Esophagus (tissue), 2 donors: ENCODE results near the gene HMCN2. TPM values are rescaled to one million over a fixed set of nuclear protein-coding genes. Genes with fewer than 3 reads are reported as not detected.

ENCODE experiments used
- H3K27ac ChIP-seq, 2 donors: one replicate each; pipeline ENCODE4 v1.5.1; 2013; ENCODE audit warnings: low read depth in 2 of 2, mild to moderate bottlenecking in 2 of 2, inconsistent platforms in 1 of 2, low read length in 1 of 2, moderate library complexity in 1 of 2
- H3K27me3 ChIP-seq, 2 donors: one replicate each; pipeline ENCODE4 v1.6.1; 2013; ENCODE audit warnings: low read length in 2 of 2, control low read depth in 1 of 2, mild to moderate bottlenecking in 1 of 2; ENCODE audit not compliant: insufficient read depth in 2 of 2, control insufficient read depth in 1 of 2
- H3K36me3 ChIP-seq, 2 donors: one replicate each; pipeline ENCODE4 v1.6.1; 2013; ENCODE audit warnings: low read length in 1 of 2; ENCODE audit not compliant: control insufficient read depth in 2 of 2, insufficient read depth in 2 of 2
- H3K4me1 ChIP-seq, 2 donors: one replicate each; pipeline ENCODE4 v1.6.1; 2013; ENCODE audit warnings: low read length in 1 of 2; ENCODE audit not compliant: control insufficient read depth in 2 of 2, insufficient read depth in 2 of 2
- H3K4me3 ChIP-seq, 2 donors: one replicate each; pipeline ENCODE4 v1.5.1; 2013; ENCODE audit warnings: low read length in 2 of 2, mild to moderate bottlenecking in 2 of 2, low read depth in 1 of 2, moderate library complexity in 1 of 2
- H3K9me3 ChIP-seq, 2 donors: one replicate each; pipeline ENCODE4 v1.6.1; 2013; ENCODE audit warnings: mild to moderate bottlenecking in 2 of 2, low read depth in 1 of 2, low read length in 1 of 2, moderate library complexity in 1 of 2; ENCODE audit not compliant: control insufficient read depth in 2 of 2, insufficient read depth in 1 of 2
- WGBS, 2 donors: extraction: QIAGEN DNeasy Blood & Tissue Kit; methylation state at CpG; one replicate each; pipeline ENCODE4 v1.1.7; 2013; 5-methylcytosine and 5-hydroxymethylcytosine counted together
- polyA plus RNA-seq, 2 donors: library from polyadenylated mRNA; stranded (reverse); fragments of 200-250 nt; gene quantifications; one replicate each; pipeline ENCODE4 v1.2.3, GENCODE V29; 2013
- donor health status: healthy with polysubstance abuse.
- donor health status: Bipolar disorder and iron deficiency.

HMCN2 gene
- polyA plus RNA-seq, 2 donors = 4.1 to 4.8 TPM

DNA sequence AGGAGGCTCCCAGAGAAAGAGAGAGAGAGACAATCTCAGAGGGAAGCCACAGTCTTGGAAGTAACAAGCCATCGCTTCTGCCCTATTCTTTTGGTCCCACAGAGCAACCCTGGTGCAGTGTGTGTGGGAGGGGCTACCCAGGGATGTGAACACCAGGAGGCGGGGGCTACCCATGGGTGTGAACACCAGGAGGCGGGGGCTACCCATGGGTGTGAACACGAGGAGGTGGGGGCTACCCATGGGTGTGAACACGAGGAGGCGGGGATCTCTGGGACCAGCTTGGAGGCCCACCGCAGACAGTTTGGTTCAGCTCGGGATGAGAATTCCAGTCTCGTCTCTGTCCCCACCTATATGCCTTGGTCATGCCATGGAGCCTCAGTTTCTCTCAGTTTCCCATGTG is 44.9 kb downstream of the HMCN2 start:
- 86 to 88% methylated on average over 9 of the region's 9 CpGs for WGBS, 2 donors
- H3K27me3 ChIP-seq = no peaks in the 10 kb centered on the region
- H3K9me3 ChIP-seq = no peaks in the 10 kb centered on the region

DNA sequence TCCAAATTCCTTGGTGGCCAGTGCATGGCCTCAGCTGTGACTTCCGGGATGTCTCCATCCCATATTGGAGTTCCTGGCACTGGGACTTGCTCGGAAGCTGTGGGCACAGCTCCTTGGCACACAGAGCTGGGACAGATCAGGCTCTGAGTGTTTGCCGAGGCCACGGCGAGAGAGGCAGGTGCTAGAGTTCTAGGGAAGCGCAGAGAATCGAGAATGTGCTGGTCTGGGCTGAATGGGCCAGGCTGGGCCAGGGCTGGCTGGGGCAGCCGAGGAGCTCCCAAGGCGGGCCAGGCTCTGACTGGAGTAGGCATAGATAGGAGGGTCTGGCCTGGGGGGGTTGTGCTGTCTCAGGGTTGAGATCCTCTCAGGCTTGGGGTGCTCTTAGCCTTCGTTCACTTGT is 45.4 kb downstream of the HMCN2 start:
- Histone ChIP-seq H3K9me3 (no peaks in the 10 kb centered on the region), H3K4me1 (peaks cover 0 to 7% of the 10 kb centered on the region in 2 donors), H3K27me3 (no peaks in the 10 kb centered on the region), H3K27ac (no peak overlapping the region), H3K36me3 (no peaks in the 10 kb centered on the region), H3K4me3 (no peak overlapping the region)
- WGBS, 2 donors = 78 to 79% methylated on average over 10 of the region's 10 CpGs

More for the DNA sequence above, 44.9 kb downstream of the HMCN2 start:
- Histone ChIP-seq H3K4me3 (no peak overlapping the region), H3K4me1 (peaks cover 0 to 7% of the 10 kb centered on the region in 2 donors), H3K36me3 (no peaks in the 10 kb centered on the region), H3K27ac (no peak overlapping the region)

DNA sequence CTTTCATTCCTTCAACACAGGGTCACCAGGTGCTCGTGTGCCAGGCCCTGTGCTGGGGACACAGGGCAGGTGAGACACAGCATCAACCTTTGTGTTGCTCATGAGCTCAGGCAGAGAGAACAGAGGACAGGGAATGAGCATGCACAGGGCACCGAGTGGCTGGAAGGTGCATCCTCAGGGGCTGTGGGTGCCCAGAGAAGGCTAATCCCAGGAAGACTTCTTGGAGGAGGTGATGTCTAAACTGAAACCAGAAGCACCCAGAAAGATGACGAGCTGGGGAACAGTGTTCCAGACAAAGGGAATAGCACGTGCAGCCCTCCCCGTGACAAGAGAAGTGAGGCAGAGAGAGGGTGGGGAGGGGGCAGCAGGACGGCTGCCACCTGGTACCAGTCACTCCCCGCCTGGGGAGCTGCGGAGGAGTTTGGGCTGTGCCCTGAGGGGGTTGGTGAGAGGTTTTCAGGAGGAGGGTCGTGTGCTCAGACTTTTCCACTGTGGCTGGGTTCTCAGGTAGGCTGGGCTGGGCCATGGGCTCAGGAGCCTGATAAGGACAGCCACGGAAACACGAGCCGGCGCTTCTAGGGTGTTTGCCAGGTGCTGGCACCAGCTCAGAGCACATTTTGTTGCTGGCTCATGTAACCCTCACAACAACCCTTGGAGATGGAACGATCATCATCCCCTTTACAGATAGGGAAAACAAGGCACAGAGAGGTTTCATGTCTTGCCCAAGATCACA is 46.0 kb downstream of the HMCN2 start:
- Histone ChIP-seq H3K9me3 (no peaks in the 10 kb centered on the region), H3K27ac (no peak overlapping the region), H3K36me3 (no peaks in the 10 kb centered on the region), H3K27me3 (no peaks in the 10 kb centered on the region), H3K4me3 (no peak overlapping the region), H3K4me1 (peaks cover 0 to 7% of the 10 kb centered on the region in 2 donors)
- whole genome bisulfite sequencing, 2 donors = 57 to 63% methylated on average over 14 of the region's 14 CpGs

DNA sequence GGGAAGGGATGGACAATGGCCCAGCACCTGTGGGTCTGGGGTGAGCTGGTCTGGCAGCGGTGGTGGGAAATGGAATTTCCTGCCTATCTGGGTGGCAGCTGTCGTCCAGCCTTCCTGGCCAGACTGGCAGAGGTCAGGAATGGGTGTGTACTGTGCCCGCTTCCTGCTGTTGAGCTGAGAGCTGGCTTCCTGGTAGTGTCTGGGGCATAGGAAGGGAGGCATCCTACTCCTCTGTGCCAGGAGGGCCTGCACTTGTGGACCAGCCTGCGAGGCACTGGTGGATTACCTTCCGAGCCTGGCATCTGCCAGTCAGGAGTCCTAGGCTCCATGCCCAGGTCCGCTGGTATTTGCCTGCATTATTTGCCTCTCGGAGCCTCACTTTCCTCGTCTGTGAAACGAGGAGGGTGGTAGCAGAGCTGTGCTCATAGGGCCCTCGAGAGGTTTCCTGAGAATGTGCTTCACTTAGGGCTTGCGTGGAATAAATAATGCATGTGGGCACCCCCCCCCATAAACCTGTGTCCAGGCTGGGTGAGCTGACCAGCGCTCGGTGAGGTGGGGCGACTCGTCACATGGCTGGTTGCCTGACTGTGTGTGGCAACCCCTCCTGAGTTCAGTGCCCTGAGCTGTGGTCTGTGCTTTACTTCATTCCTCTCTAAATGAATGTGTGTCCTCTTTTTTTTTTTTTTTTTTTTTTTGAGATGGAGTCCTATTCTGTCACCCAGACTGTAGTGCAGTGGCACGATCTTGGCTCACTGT is 47.7 kb downstream of the HMCN2 start:
- no peak overlapping the region for H3K4me3 ChIP-seq
- H3K4me1 ChIP-seq = peaks cover 0 to 7% of the 10 kb centered on the region in 2 donors
- no peaks in the 10 kb centered on the region for H3K9me3 ChIP-seq
- H3K27me3 ChIP-seq = no peaks in the 10 kb centered on the region
- H3K36me3 ChIP-seq = no peaks in the 10 kb centered on the region
- 78% methylated on average over 15 to 16 of the region's 16 CpGs for WGBS, 2 donors
- no peak overlapping the region for H3K27ac ChIP-seq

DNA sequence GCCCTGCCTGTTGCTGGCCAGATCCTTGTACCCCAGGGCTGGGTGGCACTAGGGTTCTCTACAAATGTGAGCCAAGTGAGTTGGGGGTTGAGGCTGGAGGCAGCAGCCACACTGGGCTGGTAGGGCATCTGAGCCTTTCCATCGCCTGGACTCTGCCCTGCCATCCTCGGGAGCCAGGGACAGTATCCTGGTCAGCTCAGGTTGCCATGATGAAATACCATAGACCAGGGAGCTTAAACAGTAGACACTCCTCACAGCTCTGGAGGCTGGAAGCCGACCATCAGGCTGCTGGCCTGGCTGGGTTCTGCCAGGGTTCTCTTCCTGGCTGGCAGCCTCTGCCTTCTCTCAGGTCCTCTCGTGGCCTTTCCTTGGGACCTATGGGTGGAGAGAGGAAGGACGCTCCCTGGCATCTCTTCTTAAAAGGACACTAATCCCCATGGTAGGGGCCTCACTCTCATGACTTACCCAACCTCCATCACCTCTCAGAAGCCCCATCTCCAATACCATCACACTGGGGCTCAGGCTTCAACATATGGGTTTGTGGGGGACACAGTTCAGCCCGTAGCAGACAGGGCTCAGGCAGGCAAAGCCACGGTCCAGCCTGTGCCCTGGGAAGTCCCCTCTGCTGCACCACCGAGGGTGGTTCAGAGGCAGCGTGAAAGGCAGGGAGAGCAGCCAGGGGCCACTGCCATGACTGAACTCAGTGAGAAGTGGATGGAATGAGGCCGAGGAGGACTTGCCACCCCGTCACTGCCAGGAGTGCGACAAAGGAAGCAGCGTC is 50.1 kb downstream of the HMCN2 start:
- H3K27me3 ChIP-seq = no peaks in the 10 kb centered on the region
- H3K4me3 ChIP-seq = no peak overlapping the region
- 70 to 71% methylated on average over 13 of the region's 13 CpGs for WGBS, 2 donors
- peak overlapping the region; percentile 34 to 37 for H3K27ac ChIP-seq
- no peaks in the 10 kb centered on the region for H3K9me3 ChIP-seq
- H3K36me3 ChIP-seq = no peaks in the 10 kb centered on the region
- H3K4me1 ChIP-seq = peaks cover 0 to 7% of the 10 kb centered on the region in 2 donors

DNA sequence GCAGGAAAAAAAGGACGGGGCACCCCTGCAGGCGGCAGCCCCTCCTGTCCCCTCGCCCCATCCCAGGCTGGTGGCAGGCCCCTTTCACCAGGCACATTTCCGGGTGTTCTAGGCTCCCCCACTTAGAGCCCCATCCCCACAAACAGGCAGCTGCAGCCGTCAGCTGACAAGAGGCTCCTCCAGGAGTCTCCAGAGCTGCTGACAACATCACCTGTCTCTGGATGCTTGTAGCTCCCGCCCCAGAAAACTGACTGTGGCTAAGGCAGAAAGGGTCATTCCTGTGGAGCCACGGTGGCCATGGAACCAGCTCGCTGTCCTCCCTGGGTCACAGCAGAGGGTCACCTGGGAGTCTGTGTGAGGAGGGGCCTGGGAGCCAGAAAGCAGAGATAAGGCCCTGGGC is 50.9 kb downstream of the HMCN2 start:
- no peaks in the 10 kb centered on the region for H3K36me3 ChIP-seq
- H3K4me1 ChIP-seq = peaks cover 0 to 5% of the 10 kb centered on the region in 2 donors
- peak overlapping the region in 1 of 2 donors; percentile 2 for H3K27ac ChIP-seq
- H3K9me3 ChIP-seq = no peaks in the 10 kb centered on the region
- 73 to 77% methylated on average over 7 to 8 of the region's 8 CpGs for WGBS, 2 donors
- H3K4me3 ChIP-seq = no peak overlapping the region
- H3K27me3 ChIP-seq = no peaks in the 10 kb centered on the region

DNA sequence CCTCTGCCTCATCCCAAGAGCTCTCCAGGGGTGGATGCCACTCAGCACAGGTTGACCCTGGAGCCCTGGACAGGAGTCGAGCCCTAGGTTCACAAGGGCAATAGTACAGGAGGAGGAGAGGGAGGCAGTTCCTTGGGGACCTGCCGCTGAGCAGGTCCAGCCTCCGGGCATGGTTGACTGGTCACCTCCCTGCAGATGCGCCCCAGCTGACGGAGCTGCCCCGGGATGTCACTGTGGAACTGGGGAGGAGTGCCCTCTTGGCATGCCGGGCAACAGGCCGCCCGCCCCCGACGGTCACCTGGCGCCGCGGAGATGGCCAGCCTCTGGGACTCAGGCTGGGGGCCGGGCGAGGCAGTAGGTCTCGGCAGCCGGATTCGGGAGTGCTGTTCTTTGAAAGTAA is 53.7 kb downstream of the HMCN2 start:
- Histone ChIP-seq H3K4me1 (peaks cover 0 to 2% of the 10 kb centered on the region in 2 donors), H3K27me3 (no peaks in the 10 kb centered on the region), H3K27ac (peak overlapping the region; percentile 9 to 57), H3K9me3 (no peaks in the 10 kb centered on the region), H3K36me3 (no peaks in the 10 kb centered on the region), H3K4me3 (no peak overlapping the region)
- WGBS, 2 donors = 80 to 91% methylated on average over 19 of the region's 19 CpGs

DNA sequence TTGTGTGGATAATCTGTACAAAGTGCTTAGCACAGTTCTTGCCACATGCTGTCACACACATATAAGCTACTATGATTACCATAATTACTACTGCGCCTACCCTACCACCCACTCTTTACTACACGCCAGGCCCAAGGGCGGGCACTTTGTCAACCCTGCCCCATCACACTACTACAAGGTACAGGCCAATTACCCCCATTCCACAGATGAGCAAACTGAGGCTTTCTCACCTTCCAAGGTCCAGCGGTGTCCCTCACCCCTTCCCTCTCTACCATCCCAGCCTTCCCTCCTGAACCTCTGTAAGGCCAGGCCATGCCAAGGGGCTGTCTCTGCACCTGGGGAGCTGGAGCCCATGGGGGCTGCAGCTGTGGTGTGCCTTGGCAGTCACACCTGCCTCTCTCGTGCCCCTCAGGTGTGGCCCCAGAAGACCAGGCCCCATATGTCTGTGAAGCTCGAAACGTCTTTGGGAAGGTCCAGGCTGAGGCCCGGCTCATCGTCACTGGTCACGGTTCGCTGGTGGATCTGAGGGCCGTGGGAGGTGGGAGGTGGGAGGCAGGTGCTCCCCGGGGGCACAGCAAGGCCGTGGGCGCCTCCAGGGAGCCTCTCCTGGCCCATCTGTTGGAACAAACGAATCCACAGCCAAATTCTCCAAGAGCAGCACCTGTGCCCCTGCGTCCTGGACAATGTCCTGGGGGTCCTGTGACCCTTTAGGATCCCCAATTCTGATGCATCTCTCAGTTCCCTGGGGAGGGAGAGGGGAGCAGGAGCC is 54.6 kb downstream of the HMCN2 start:
- Histone ChIP-seq H3K27me3 (no peaks in the 10 kb centered on the region), H3K27ac (peak overlapping the region in 1 of 2 donors; percentile 9), H3K4me1 (no peaks in the 10 kb centered on the region), H3K9me3 (no peaks in the 10 kb centered on the region), H3K36me3 (no peaks in the 10 kb centered on the region), H3K4me3 (no peak overlapping the region)
- WGBS, 2 donors = 69% methylated on average over 17 of the region's 17 CpGs
